ENCODE measurements around the gene SLC25A33. TPM values are rescaled to one million over a fixed set of nuclear protein-coding genes. Genes with fewer than 3 reads are reported as not detected.
"Not testable (repeated sequence)": the region's sequence is repeated elsewhere in the genome, so short reads cannot be mapped to it uniquely, and the experiment has no call there.

Gene SLC25A33
- total and polyA plus RNA-seq, 2 experiments from 2014 or later, result 10.4 to 12.3 TPM

GRCh38 chr1:9618909-9619679 is 79.8 kb downstream of the SLC25A33 start:
- TF ChIP-seq CTCF (IDR thresholded peaks at IDR 0.05; ENCODE audit: low read depth, low read length), result no peak
- Histone ChIP-seq H3K9me3 (ENCODE audit: low read depth) (no peaks in the 10 kb centered on the region), H3K27me3 (no peaks in the 10 kb centered on the region), H3K27ac (no peak overlapping the region), H3K36me3 (no peaks in the 10 kb centered on the region), H3K4me1 (ENCODE audit: low read depth) (no peaks in the 10 kb centered on the region), H3K4me3 (no peak overlapping the region)
- no peak for DNase-seq (ENCODE audit: low read depth in 1 of 2, low spot score in 1 of 2)

- Histone ChIP-seq H3K27me3 (peaks cover 7% of the 10 kb centered on the region), H3K4me1 (ENCODE audit: low read depth) (no peaks in the 10 kb centered on the region), H3K36me3 (no peaks in the 10 kb centered on the region), H3K9me3 (ENCODE audit: low read depth) (no peaks in the 10 kb centered on the region), H3K4me3 (no peak overlapping the region), H3K27ac (no peak overlapping the region)
- no peak for DNase-seq (ENCODE audit: low read depth in 1 of 2, low spot score in 1 of 2)
- TF ChIP-seq CTCF (IDR thresholded peaks at IDR 0.05; ENCODE audit: low read depth, low read length), result no peak
Observed at GRCh38 chr1:9621032-9621431, 81.8 kb downstream of the SLC25A33 start.

- DNase-seq (ENCODE audit: low read depth in 1 of 2, low spot score in 1 of 2), result no peak
- Histone ChIP-seq H3K4me1 (ENCODE audit: low read depth) (no peaks in the 10 kb centered on the region), H3K9me3 (ENCODE audit: low read depth) (no peaks in the 10 kb centered on the region), H3K27me3 (peaks cover 23% of the 10 kb centered on the region), H3K36me3 (no peaks in the 10 kb centered on the region), H3K27ac (no peak overlapping the region), H3K4me3 (no peak overlapping the region)
- TF ChIP-seq CTCF (IDR thresholded peaks at IDR 0.05; ENCODE audit: low read depth, low read length), result no peak
Observed at GRCh38 chr1:9624081-9624480, 84.8 kb downstream of the SLC25A33 start.

- peaks cover 23% of the 10 kb centered on the region for H3K27me3 ChIP-seq
- not testable (repeated sequence) for H3K36me3 ChIP-seq; DNase-seq (ENCODE audit: low read depth in 1 of 2, low spot score in 1 of 2); H3K4me3 ChIP-seq; H3K27ac ChIP-seq; H3K4me1 ChIP-seq (ENCODE audit: low read depth); H3K9me3 ChIP-seq (ENCODE audit: low read depth)
Observed at GRCh38 chr1:9625030-9625429, 85.8 kb downstream of the SLC25A33 start.

- no peak overlapping the region for H3K27ac ChIP-seq
- no peaks in the 10 kb centered on the region for H3K4me1 ChIP-seq (ENCODE audit: low read depth)
- no peak for TF ChIP-seq CTCF (IDR thresholded peaks at IDR 0.05; ENCODE audit: low read depth, low read length)
- no peak for DNase-seq (ENCODE audit: low read depth in 1 of 2, low spot score in 1 of 2)
- H3K4me3 ChIP-seq, result no peak overlapping the region
- H3K9me3 ChIP-seq (ENCODE audit: low read depth), result no peaks in the 10 kb centered on the region
- H3K36me3 ChIP-seq, result no peaks in the 10 kb centered on the region
- peaks cover 23% of the 10 kb centered on the region for H3K27me3 ChIP-seq
Observed at GRCh38 chr1:9626201-9626608, 86.9 kb downstream of the SLC25A33 start.

- no peak overlapping the region for H3K27ac ChIP-seq
- no peak overlapping the region for H3K4me3 ChIP-seq
- H3K27me3 ChIP-seq, result peaks cover 23% of the 10 kb centered on the region
- TF ChIP-seq CTCF (IDR thresholded peaks at IDR 0.05; ENCODE audit: low read depth, low read length), result no peak
- H3K4me1 ChIP-seq (ENCODE audit: low read depth), result no peaks in the 10 kb centered on the region
- DNase-seq (ENCODE audit: low read depth in 1 of 2, low spot score in 1 of 2), result no peak
- no peaks in the 10 kb centered on the region for H3K36me3 ChIP-seq
- no peaks in the 10 kb centered on the region for H3K9me3 ChIP-seq (ENCODE audit: low read depth)
Observed at GRCh38 chr1:9628541-9629444, 89.5 kb downstream of the SLC25A33 start.
